ENCODE results near the gene STYX. TPM values are rescaled to one million over a fixed set of nuclear protein-coding genes. Genes with fewer than 3 reads are reported as not detected.
"Not testable (repeated sequence)": the region's sequence is repeated elsewhere in the genome, so short reads cannot be mapped to it uniquely, and the experiment has no call there.

STYX gene
- total and polyA plus RNA-seq, 4 donors, result 3.9 to 21.6 (median 7.2) TPM

- no peak for TF ChIP-seq CTCF (IDR thresholded peaks at IDR 0.05; ENCODE audit: control extremely low read depth, extremely low read depth)
- H3K4me1 ChIP-seq (ENCODE audit: control insufficient read depth in 5 of 5, insufficient read depth in 5 of 5, low read length in 5 of 5), result peaks cover 0 to 1% (median 0%) of the 10 kb centered on the region in 5 donors
- H3K27ac ChIP-seq (ENCODE audit: low read depth in 1 of 2, low read length in 1 of 2), result no peak overlapping the region
- WGBS, 2 donors, result 79 to 91% methylated on average over 8 of the region's 8 CpGs
- H3K4me3 ChIP-seq, result no peak overlapping the region
- H3K9ac ChIP-seq (ENCODE audit: insufficient read depth in 1 of 2, low read length in 2 of 2), result no peak overlapping the region
- H3K9me3 ChIP-seq (ENCODE audit: control insufficient read depth in 4 of 4, insufficient read depth in 3 of 4, low read length in 3 of 4), result no peaks in the 10 kb centered on the region
- H3K27me3 ChIP-seq (ENCODE audit: control insufficient read depth in 3 of 3, insufficient read depth in 3 of 3, low read length in 2 of 3), result no peaks in the 10 kb centered on the region
- ATAC-seq (ENCODE audit: insufficient read depth, low FRiP score) (no peak), DNase-seq (no peak)
- peaks cover 0 to 20% (median 3%) of the 10 kb centered on the region in 4 donors for H3K36me3 ChIP-seq (ENCODE audit: control insufficient read depth in 4 of 4, insufficient read depth in 4 of 4, low read length in 4 of 4)
Measured at GRCh38 chr14:52748647-52749292, 18.8 kb downstream of the STYX start.

- Histone ChIP-seq H3K9ac (ENCODE audit: insufficient read depth in 1 of 2, low read length in 2 of 2) (no peak overlapping the region), H3K4me3 (no peak overlapping the region), H3K27me3 (ENCODE audit: control insufficient read depth in 3 of 3, insufficient read depth in 3 of 3, low read length in 2 of 3) (no peaks in the 10 kb centered on the region), H3K9me3 (ENCODE audit: control insufficient read depth in 4 of 4, insufficient read depth in 3 of 4, low read length in 3 of 4) (no peaks in the 10 kb centered on the region), H3K4me1 (ENCODE audit: control insufficient read depth in 5 of 5, insufficient read depth in 5 of 5, low read length in 5 of 5) (no peaks in the 10 kb centered on the region), H3K36me3 (ENCODE audit: control insufficient read depth in 4 of 4, insufficient read depth in 4 of 4, low read length in 4 of 4) (peaks cover 1 to 24% (median 4%) of the 10 kb centered on the region in 4 donors), H3K27ac (ENCODE audit: low read depth in 1 of 2, low read length in 1 of 2) (no peak overlapping the region)
- ATAC-seq (ENCODE audit: insufficient read depth, low FRiP score) (no peak), DNase-seq (no peak)
- 92 to 96% methylated on average over 5 of the region's 5 CpGs for WGBS, 2 donors
- no peak for TF ChIP-seq CTCF (IDR thresholded peaks at IDR 0.05; ENCODE audit: control extremely low read depth, extremely low read depth)
Measured at GRCh38 chr14:52755607-52756316, 25.8 kb downstream of the STYX start.

DNA sequence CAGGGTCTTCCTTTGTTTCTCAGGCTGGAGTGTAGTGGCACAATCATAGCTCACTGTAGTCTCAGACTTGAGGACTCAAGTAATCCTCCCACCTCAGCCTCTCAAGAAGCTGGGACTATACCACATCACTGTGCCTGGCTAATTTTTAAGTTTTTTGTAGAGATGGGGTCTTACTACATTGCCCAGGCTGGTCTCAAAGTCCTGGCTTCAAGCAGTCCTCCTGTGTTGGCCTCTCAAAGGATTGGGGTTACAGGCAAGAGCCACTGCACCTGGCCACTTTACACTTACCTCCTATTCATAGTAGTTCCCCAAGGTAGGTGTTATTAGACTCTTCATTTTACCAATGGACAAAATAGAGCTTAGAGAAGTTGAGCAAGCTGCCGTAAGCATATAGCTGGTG is 29.2 kb downstream of the STYX start:
- ATAC-seq (ENCODE audit: insufficient read depth, low FRiP score), result no peak
- 97 to 100% methylated on average over 1 of the region's 1 CpG for WGBS, 2 donors
- no peak overlapping the region for H3K9ac ChIP-seq (ENCODE audit: insufficient read depth in 1 of 2, low read length in 2 of 2)
- no peak for DNase-seq
- H3K4me1 ChIP-seq (ENCODE audit: control insufficient read depth in 5 of 5, insufficient read depth in 5 of 5, low read length in 5 of 5), result no peaks in the 10 kb centered on the region
- H3K27me3 ChIP-seq (ENCODE audit: control insufficient read depth in 3 of 3, insufficient read depth in 3 of 3, low read length in 2 of 3), result no peaks in the 10 kb centered on the region
- no peak overlapping the region for H3K4me3 ChIP-seq
- H3K36me3 ChIP-seq (ENCODE audit: control insufficient read depth in 4 of 4, insufficient read depth in 4 of 4, low read length in 4 of 4), result peaks cover 2 to 25% (median 7%) of the 10 kb centered on the region in 4 donors
- no peak for TF ChIP-seq CTCF (IDR thresholded peaks at IDR 0.05; ENCODE audit: control extremely low read depth, extremely low read depth)
- no peaks in the 10 kb centered on the region for H3K9me3 ChIP-seq (ENCODE audit: control insufficient read depth in 4 of 4, insufficient read depth in 3 of 4, low read length in 3 of 4)
- H3K27ac ChIP-seq (ENCODE audit: low read depth in 1 of 2, low read length in 1 of 2), result no peak overlapping the region

GRCh38 chr14:52762923-52763322 is 33.0 kb downstream of the STYX start:
- H3K27ac ChIP-seq (ENCODE audit: low read depth in 1 of 2, low read length in 1 of 2); H3K9me3 ChIP-seq (ENCODE audit: control insufficient read depth in 4 of 4, insufficient read depth in 3 of 4, low read length in 3 of 4); H3K4me1 ChIP-seq (ENCODE audit: control insufficient read depth in 5 of 5, insufficient read depth in 5 of 5, low read length in 5 of 5); DNase-seq; H3K4me3 ChIP-seq; H3K27me3 ChIP-seq (ENCODE audit: control insufficient read depth in 3 of 3, insufficient read depth in 3 of 3, low read length in 2 of 3); H3K9ac ChIP-seq (ENCODE audit: insufficient read depth in 1 of 2, low read length in 2 of 2); ATAC-seq (ENCODE audit: insufficient read depth, low FRiP score): not testable (repeated sequence)
- H3K36me3 ChIP-seq (ENCODE audit: control insufficient read depth in 4 of 4, insufficient read depth in 4 of 4, low read length in 4 of 4), result peaks cover 4 to 27% (median 8%) of the 10 kb centered on the region in 4 donors
- WGBS, 2 donors, result 96 to 98% methylated on average over 4 of the region's 4 CpGs

Data from lung (tissue), 12 donors.